Measurements from ENCODE around the gene SLC9A9. TPM values are rescaled to one million over a fixed set of nuclear protein-coding genes. Genes with fewer than 3 reads are reported as not detected.

SLC9A9 gene
- total and polyA plus RNA-seq, 10 of the 15 experiments (the other 5 are each of a cell fraction or from before 2014, with no cell fraction given), result 3.5 to 14.2 (median 9.3) TPM

DNA sequence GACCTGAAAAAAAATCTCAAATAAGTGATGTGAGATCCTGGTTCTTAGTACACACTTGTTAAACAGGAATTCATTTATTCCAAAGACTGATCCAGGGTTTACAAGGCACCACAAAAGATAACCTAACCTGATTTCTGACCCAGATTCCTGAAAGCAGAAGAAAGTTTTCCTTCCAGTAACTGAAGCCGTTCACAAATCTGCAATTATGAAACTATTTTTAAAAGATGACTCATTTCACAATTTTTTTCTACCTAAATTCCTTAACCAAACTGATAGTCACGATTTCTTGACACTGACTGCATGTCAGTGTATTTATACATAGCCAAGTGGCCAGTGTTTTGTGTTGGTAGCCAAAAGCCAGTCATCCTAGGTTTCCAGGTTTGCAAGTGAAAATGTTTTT, 17.1 kb downstream of the SLC9A9 start (continued):
- TF ChIP-seq, protein P1, sequence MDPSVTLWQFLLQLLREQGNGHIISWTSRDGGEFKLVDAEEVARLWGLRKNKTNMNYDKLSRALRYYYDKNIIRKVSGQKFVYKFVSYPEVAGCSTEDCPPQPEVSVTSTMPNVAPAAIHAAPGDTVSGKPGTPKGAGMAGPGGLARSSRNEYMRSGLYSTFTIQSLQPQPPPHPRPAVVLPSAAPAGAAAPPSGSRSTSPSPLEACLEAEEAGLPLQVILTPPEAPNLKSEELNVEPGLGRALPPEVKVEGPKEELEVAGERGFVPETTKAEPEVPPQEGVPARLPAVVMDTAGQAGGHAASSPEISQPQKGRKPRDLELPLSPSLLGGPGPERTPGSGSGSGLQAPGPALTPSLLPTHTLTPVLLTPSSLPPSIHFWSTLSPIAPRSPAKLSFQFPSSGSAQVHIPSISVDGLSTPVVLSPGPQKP (IDR thresholded peaks at IDR 0.05; ENCODE audit: low read depth, low read length), result no peak
- TF ChIP-seq BHLHE40 (IDR thresholded peaks at IDR 0.05; ENCODE audit: borderline replicate concordance in 1 of 2, low read depth in 2 of 2, low read length in 1 of 2), result peak; percentile 49 to 66; a peak in 3 of 4 replicates
- no peak for TF ChIP-seq RAD21 (IDR thresholded peaks at IDR 0.05; ENCODE audit: insufficient read depth, low read depth, low read length)
- TF ChIP-seq, protein P2, sequence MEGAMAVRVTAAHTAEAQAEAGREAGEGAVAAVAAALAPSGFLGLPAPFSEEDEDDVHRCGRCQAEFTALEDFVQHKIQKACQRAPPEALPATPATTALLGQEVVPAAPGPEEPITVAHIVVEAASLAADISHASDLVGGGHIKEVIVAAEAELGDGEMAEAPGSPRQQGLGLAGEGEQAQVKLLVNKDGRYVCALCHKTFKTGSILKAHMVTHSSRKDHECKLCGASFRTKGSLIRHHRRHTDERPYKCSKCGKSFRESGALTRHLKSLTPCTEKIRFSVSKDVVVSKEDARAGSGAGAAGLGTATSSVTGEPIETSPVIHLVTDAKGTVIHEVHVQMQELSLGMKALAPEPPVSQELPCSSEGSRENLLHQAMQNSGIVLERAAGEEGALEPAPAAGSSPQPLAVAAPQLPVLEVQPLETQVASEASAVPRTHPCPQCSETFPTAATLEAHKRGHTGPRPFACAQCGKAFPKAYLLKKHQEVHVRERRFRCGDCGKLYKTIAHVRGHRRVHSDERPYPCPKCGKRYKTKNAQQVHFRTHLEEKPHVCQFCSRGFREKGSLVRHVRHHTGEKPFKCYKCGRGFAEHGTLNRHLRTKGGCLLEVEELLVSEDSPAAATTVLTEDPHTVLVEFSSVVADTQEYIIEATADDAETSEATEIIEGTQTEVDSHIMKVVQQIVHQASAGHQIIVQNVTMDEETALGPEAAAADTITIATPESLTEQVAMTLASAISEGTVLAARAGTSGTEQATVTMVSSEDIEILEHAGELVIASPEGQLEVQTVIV (IDR thresholded peaks at IDR 0.05; ENCODE audit: borderline replicate concordance, partially characterized antibody), result no peak
- no peak for TF ChIP-seq EZH2 (IDR thresholded peaks at IDR 0.05; ENCODE audit: borderline replicate concordance, control insufficient read depth, low read depth, low read length)
- no peak for TF ChIP-seq SMARCA5 (IDR thresholded peaks at IDR 0.05)
- TF ChIP-seq IKZF2 (IDR thresholded peaks at IDR 0.05), result peak; percentile 82
- TF ChIP-seq RBBP5 (conservative IDR thresholded peaks at IDR 0.05), result no peak
- no peak for TF ChIP-seq ZNF217 (IDR thresholded peaks at IDR 0.05)
- no peak for TF ChIP-seq ESRRA (IDR thresholded peaks at IDR 0.05; ENCODE audit: low read length)

DNA sequence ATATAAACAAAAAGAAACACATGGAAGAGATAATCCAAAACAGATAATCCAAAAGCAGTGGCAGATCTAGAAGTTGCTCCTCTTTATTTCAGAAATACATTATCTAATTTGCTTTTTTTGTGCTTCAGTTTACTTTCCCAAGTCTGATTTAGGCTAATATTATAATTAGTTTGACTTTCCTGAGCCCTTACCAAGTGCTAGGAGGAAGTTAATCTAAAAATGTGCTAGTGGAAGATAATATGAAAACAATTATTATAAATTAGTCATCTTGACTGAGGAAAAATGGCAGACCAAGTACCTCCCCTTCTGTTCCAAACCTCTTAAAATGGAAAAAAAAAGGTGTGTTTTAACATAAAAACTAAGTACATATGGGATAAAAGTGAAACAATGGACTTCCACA, 17.5 kb downstream of the SLC9A9 start:
- in situ Hi-C loops (cut with MboI), result no loop called here
- Histone ChIP-seq H3K27me3 (replicated peaks in 1 of 2; ENCODE audit: control insufficient read depth in 2 of 2, insufficient read depth in 2 of 2, low read length in 1 of 2) (no peaks in the 10 kb centered on the region), H3K9ac (ENCODE audit: control insufficient read depth, insufficient read depth, low read length) (no peak overlapping the region), H4K20me1 (ENCODE audit: control insufficient read depth, insufficient read depth) (no peaks in the 10 kb centered on the region), H3K27ac (ENCODE audit: control insufficient read depth, insufficient read depth) (peak overlapping the region; percentile 76; the same call in 1 of the 2 replicates), H3K4me3 (no peak overlapping the region), H3K4me2 (ENCODE audit: control insufficient read depth, insufficient read depth) (peak overlapping the region; percentile 8; the same call in 1 of the 2 replicates), H3K9me3 (replicated peaks; ENCODE audit: control insufficient read depth, insufficient read depth, low read length) (peaks cover 2% of the 10 kb centered on the region; the same call in 2 of the 3 replicates), H3K36me3 (ENCODE audit: control insufficient read depth in 2 of 2, insufficient read depth in 2 of 2, low read length in 1 of 2) (no peaks in the 10 kb centered on the region), H3K79me2 (ENCODE audit: control insufficient read depth, insufficient read depth, low read length) (no peaks in the 10 kb centered on the region; the same call in none of the 2 replicates), H3K4me1 (ENCODE audit: control insufficient read depth, insufficient read depth, low read length) (peaks cover 14% of the 10 kb centered on the region), H2AFZ (ENCODE audit: control insufficient read depth, low read depth, low read length) (no peak overlapping the region)
- ChIA-PET RAD21 (ENCODE audit: unreplicated experiment) (no interaction called here), SMC1A (ENCODE audit: uncharacterized antibody, unreplicated experiment) (interaction anchor here (1.0 kb wide), 1 partner anchor 9 kb away, joined by 3 read pairs; no protein-coding TSS in a partner anchor), POLR2A (no interaction called here), CTCF (no interaction called here)
- DNase-seq (ENCODE audit: low read depth, low spot score) (no peak), FAIRE-seq (no peak), ATAC-seq (no peak)
- intact Hi-C loops (cut with micrococcal nuclease; ENCODE audit: unreplicated experiment), result loop anchor here (5.0 kb wide), 1 partner anchor 53 kb away; no protein-coding TSS in a partner anchor
- TF ChIP-seq ESRRA (IDR thresholded peaks at IDR 0.05; ENCODE audit: low read length) (no peak), PAX8 (IDR thresholded peaks at IDR 0.05) (no peak), NBN (IDR thresholded peaks at IDR 0.05) (no peak), DPF2 (IDR thresholded peaks at IDR 0.05) (no peak), CBX5 (IDR thresholded peaks at IDR 0.05; ENCODE audit: low read depth) (no peak)
- TF ChIP-seq, protein P3, sequence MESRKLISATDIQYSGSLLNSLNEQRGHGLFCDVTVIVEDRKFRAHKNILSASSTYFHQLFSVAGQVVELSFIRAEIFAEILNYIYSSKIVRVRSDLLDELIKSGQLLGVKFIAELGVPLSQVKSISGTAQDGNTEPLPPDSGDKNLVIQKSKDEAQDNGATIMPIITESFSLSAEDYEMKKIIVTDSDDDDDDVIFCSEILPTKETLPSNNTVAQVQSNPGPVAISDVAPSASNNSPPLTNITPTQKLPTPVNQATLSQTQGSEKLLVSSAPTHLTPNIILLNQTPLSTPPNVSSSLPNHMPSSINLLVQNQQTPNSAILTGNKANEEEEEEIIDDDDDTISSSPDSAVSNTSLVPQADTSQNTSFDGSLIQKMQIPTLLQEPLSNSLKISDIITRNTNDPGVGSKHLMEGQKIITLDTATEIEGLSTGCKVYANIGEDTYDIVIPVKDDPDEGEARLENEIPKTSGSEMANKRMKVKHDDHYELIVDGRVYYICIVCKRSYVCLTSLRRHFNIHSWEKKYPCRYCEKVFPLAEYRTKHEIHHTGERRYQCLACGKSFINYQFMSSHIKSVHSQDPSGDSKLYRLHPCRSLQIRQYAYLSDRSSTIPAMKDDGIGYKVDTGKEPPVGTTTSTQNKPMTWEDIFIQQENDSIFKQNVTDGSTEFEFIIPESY (IDR thresholded peaks at IDR 0.05), result no peak
- TF ChIP-seq, protein P4, sequence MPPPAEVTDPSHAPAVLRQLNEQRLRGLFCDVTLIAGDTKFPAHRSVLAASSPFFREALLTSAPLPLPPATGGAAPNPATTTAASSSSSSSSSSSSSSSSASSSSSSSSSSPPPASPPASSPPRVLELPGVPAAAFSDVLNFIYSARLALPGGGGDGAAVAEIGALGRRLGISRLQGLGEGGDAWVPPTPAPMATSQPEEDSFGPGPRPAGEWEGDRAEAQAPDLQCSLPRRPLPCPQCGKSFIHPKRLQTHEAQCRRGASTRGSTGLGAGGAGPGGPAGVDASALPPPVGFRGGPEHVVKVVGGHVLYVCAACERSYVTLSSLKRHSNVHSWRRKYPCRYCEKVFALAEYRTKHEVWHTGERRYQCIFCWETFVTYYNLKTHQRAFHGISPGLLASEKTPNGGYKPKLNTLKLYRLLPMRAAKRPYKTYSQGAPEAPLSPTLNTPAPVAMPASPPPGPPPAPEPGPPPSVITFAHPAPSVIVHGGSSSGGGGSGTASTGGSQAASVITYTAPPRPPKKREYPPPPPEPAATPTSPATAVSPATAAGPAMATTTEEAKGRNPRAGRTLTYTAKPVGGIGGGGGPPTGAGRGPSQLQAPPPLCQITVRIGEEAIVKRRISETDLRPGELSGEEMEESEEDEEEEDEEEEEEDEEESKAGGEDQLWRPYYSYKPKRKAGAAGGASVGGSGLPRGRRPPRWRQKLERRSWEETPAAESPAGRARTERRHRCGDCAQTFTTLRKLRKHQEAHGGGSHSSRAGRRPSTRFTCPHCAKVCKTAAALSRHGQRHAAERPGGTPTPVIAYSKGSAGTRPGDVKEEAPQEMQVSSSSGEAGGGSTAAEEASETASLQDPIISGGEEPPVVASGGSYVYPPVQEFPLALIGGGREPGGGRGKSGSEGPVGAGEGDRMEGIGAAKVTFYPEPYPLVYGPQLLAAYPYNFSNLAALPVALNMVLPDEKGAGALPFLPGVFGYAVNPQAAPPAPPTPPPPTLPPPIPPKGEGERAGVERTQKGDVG (CRISPR knock-in tag; IDR thresholded peaks at IDR 0.05), result no peak
- BruUV-seq (replicated peaks), result no TSS peak
